Measurements from ENCODE around the gene MORF4L2.

Gene MORF4L2

GRCh38 chrX:103686199-103687072 lies at the start of gene MORF4L2:
Gene MORF4L2 (minus strand): TSS chrX:103686699. CDS start chrX:103677027, 9,672 bp downstream.
- Histone ChIP-seq H3K9ac (ENCODE audit: low read length) (peak within 1 kb of the TSS; percentile 99), H3K27ac (ENCODE audit: low read depth, low read length) (peak within 1 kb of the TSS; percentile 91), H3K27me3 (ENCODE audit: control insufficient read depth, insufficient read depth, low read length) (no peaks in the 10 kb centered on the region; the same call in 1 of the 2 replicates), H3K36me3 (ENCODE audit: control insufficient read depth, insufficient read depth, low read length) (peaks cover 46% of the 10 kb centered on the region), H3K4me1 (ENCODE audit: control insufficient read depth, insufficient read depth, low read length) (peaks cover 8% of the 10 kb centered on the region), H3K9me3 (ENCODE audit: control insufficient read depth, insufficient read depth, low read depth, low read length) (no peaks in the 10 kb centered on the region), H3K4me3 (ENCODE audit: low read depth, low read length) (peak within 1 kb of the TSS; percentile 94)

GRCh38 chrX:103734125-103734760 lies 47.7 kb upstream of the MORF4L2 start:
- no peaks in the 10 kb centered on the region for H3K36me3 ChIP-seq (ENCODE audit: control insufficient read depth, insufficient read depth, low read length)
- no peak overlapping the region for H3K9ac ChIP-seq (ENCODE audit: low read length)
- no peak overlapping the region for H3K27ac ChIP-seq (ENCODE audit: low read depth, low read length)
- no peak overlapping the region for H3K4me3 ChIP-seq (ENCODE audit: low read depth, low read length)
- peaks cover 32% of the 10 kb centered on the region for H3K4me1 ChIP-seq (ENCODE audit: control insufficient read depth, insufficient read depth, low read length)
- no peaks in the 10 kb centered on the region for H3K9me3 ChIP-seq (ENCODE audit: control insufficient read depth, insufficient read depth, low read depth, low read length)
- H3K27me3 ChIP-seq (ENCODE audit: control insufficient read depth, insufficient read depth, low read length) = peaks cover 13% of the 10 kb centered on the region; the same call in 1 of the 2 replicates

GRCh38 chrX:103733017-103733416 lies 46.5 kb upstream of the MORF4L2 start:
- H3K9ac ChIP-seq (ENCODE audit: low read length) = no peak overlapping the region
- peaks cover 44% of the 10 kb centered on the region for H3K4me1 ChIP-seq (ENCODE audit: control insufficient read depth, insufficient read depth, low read length)
- H3K27ac ChIP-seq (ENCODE audit: low read depth, low read length) = no peak overlapping the region
- no peak overlapping the region for H3K4me3 ChIP-seq (ENCODE audit: low read depth, low read length)
- no peaks in the 10 kb centered on the region for H3K36me3 ChIP-seq (ENCODE audit: control insufficient read depth, insufficient read depth, low read length)
- peaks cover 14% of the 10 kb centered on the region; the same call in 1 of the 2 replicates for H3K27me3 ChIP-seq (ENCODE audit: control insufficient read depth, insufficient read depth, low read length)
- no peaks in the 10 kb centered on the region for H3K9me3 ChIP-seq (ENCODE audit: control insufficient read depth, insufficient read depth, low read depth, low read length)

- Histone ChIP-seq H3K36me3 (ENCODE audit: control insufficient read depth, insufficient read depth, low read length) (no peaks in the 10 kb centered on the region), H3K9me3 (ENCODE audit: control insufficient read depth, insufficient read depth, low read depth, low read length) (no peaks in the 10 kb centered on the region), H3K4me1 (ENCODE audit: control insufficient read depth, insufficient read depth, low read length) (peaks cover 64% of the 10 kb centered on the region), H3K27ac (ENCODE audit: low read depth, low read length) (peak overlapping the region; percentile 58; the same call in 1 of the 2 replicates), H3K9ac (ENCODE audit: low read length) (peak overlapping the region; percentile 62), H3K4me3 (ENCODE audit: low read depth, low read length) (no peak overlapping the region; the same call in 1 of the 2 replicates), H3K27me3 (ENCODE audit: control insufficient read depth, insufficient read depth, low read length) (peaks cover 18% of the 10 kb centered on the region; the same call in 1 of the 2 replicates)
Measured at GRCh38 chrX:103730796-103731493, 44.4 kb upstream of the MORF4L2 start.

GRCh38 chrX:103730147-103730795 lies 43.8 kb upstream of the MORF4L2 start:
- H3K9me3 ChIP-seq (ENCODE audit: control insufficient read depth, insufficient read depth, low read depth, low read length) = no peaks in the 10 kb centered on the region
- H3K9ac ChIP-seq (ENCODE audit: low read length) = peak overlapping the region; percentile 62
- no peaks in the 10 kb centered on the region for H3K36me3 ChIP-seq (ENCODE audit: control insufficient read depth, insufficient read depth, low read length)
- H3K4me3 ChIP-seq (ENCODE audit: low read depth, low read length) = no peak overlapping the region; the same call in 1 of the 2 replicates
- H3K27ac ChIP-seq (ENCODE audit: low read depth, low read length) = peak overlapping the region; percentile 58; the same call in 1 of the 2 replicates
- peaks cover 15% of the 10 kb centered on the region; the same call in 1 of the 2 replicates for H3K27me3 ChIP-seq (ENCODE audit: control insufficient read depth, insufficient read depth, low read length)
- peaks cover 69% of the 10 kb centered on the region for H3K4me1 ChIP-seq (ENCODE audit: control insufficient read depth, insufficient read depth, low read length)

GRCh38 chrX:103729015-103729414 lies 42.5 kb upstream of the MORF4L2 start:
- Histone ChIP-seq H3K27ac (ENCODE audit: low read depth, low read length) (no peak overlapping the region), H3K27me3 (ENCODE audit: control insufficient read depth, insufficient read depth, low read length) (peaks cover 20% of the 10 kb centered on the region), H3K9me3 (ENCODE audit: control insufficient read depth, insufficient read depth, low read depth, low read length) (no peaks in the 10 kb centered on the region), H3K4me1 (ENCODE audit: control insufficient read depth, insufficient read depth, low read length) (peaks cover 63% of the 10 kb centered on the region), H3K4me3 (ENCODE audit: low read depth, low read length) (peak overlapping the region; percentile 15; the same call in 1 of the 2 replicates), H3K36me3 (ENCODE audit: control insufficient read depth, insufficient read depth, low read length) (no peaks in the 10 kb centered on the region), H3K9ac (ENCODE audit: low read length) (peak overlapping the region; percentile 41)

GRCh38 chrX:103727115-103727514 lies 40.6 kb upstream of the MORF4L2 start:
- no peaks in the 10 kb centered on the region; the same call in 1 of the 2 replicates for H3K36me3 ChIP-seq (ENCODE audit: control insufficient read depth, insufficient read depth, low read length)
- H3K4me3 ChIP-seq (ENCODE audit: low read depth, low read length) = no peak overlapping the region
- peaks cover 34% of the 10 kb centered on the region for H3K27me3 ChIP-seq (ENCODE audit: control insufficient read depth, insufficient read depth, low read length)

GRCh38 chrX:103726477-103726876 lies 40.0 kb upstream of the MORF4L2 start:
- Histone ChIP-seq H3K4me3 (ENCODE audit: low read depth, low read length) (no peak overlapping the region), H3K9me3 (ENCODE audit: control insufficient read depth, insufficient read depth, low read depth, low read length) (no peaks in the 10 kb centered on the region), H3K27ac (ENCODE audit: low read depth, low read length) (no peak overlapping the region), H3K27me3 (ENCODE audit: control insufficient read depth, insufficient read depth, low read length) (peaks cover 39% of the 10 kb centered on the region), H3K9ac (ENCODE audit: low read length) (no peak overlapping the region), H3K4me1 (ENCODE audit: control insufficient read depth, insufficient read depth, low read length) (peaks cover 62% of the 10 kb centered on the region), H3K36me3 (ENCODE audit: control insufficient read depth, insufficient read depth, low read length) (no peaks in the 10 kb centered on the region; the same call in 1 of the 2 replicates)

More at GRCh38 chrX:103727115-103727514, 40.6 kb upstream of the MORF4L2 start:
- no peaks in the 10 kb centered on the region for H3K9me3 ChIP-seq (ENCODE audit: control insufficient read depth, insufficient read depth, low read depth, low read length)
- H3K4me1 ChIP-seq (ENCODE audit: control insufficient read depth, insufficient read depth, low read length) = peaks cover 63% of the 10 kb centered on the region
- H3K9ac ChIP-seq (ENCODE audit: low read length) = peak overlapping the region; percentile 11
- no peak overlapping the region for H3K27ac ChIP-seq (ENCODE audit: low read depth, low read length)

- Histone ChIP-seq H3K36me3 (ENCODE audit: control insufficient read depth, insufficient read depth, low read length) (no peaks in the 10 kb centered on the region; the same call in 1 of the 2 replicates), H3K4me3 (ENCODE audit: low read depth, low read length) (no peak overlapping the region), H3K27me3 (ENCODE audit: control insufficient read depth, insufficient read depth, low read length) (peaks cover 31% of the 10 kb centered on the region), H3K27ac (ENCODE audit: low read depth, low read length) (no peak overlapping the region), H3K9ac (ENCODE audit: low read length) (no peak overlapping the region), H3K4me1 (ENCODE audit: control insufficient read depth, insufficient read depth, low read length) (peaks cover 32% of the 10 kb centered on the region), H3K9me3 (ENCODE audit: control insufficient read depth, insufficient read depth, low read depth, low read length) (no peaks in the 10 kb centered on the region)
Measured at GRCh38 chrX:103722505-103722904, 36.0 kb upstream of the MORF4L2 start.

- Histone ChIP-seq H3K27me3 (ENCODE audit: control insufficient read depth, insufficient read depth, low read length) (peaks cover 38% of the 10 kb centered on the region), H3K36me3 (ENCODE audit: control insufficient read depth, insufficient read depth, low read length) (no peaks in the 10 kb centered on the region; the same call in 1 of the 2 replicates), H3K9ac (ENCODE audit: low read length) (no peak overlapping the region), H3K9me3 (ENCODE audit: control insufficient read depth, insufficient read depth, low read depth, low read length) (no peaks in the 10 kb centered on the region), H3K4me3 (ENCODE audit: low read depth, low read length) (no peak overlapping the region), H3K27ac (ENCODE audit: low read depth, low read length) (no peak overlapping the region), H3K4me1 (ENCODE audit: control insufficient read depth, insufficient read depth, low read length) (peaks cover 13% of the 10 kb centered on the region)
Measured at GRCh38 chrX:103718120-103718519, 31.6 kb upstream of the MORF4L2 start.

Data from HUES6 (cell line).